ENCODE measurements around the gene BCAS3.
"Not testable (repeated sequence)": the region's sequence is repeated elsewhere in the genome, so short reads cannot be mapped to it uniquely, and the experiment has no call there.

BCAS3 gene

GRCh38 chr17:61420745-61421398, 743.2 kb downstream of the BCAS3 start:
- no peak for DNase-seq

DNA sequence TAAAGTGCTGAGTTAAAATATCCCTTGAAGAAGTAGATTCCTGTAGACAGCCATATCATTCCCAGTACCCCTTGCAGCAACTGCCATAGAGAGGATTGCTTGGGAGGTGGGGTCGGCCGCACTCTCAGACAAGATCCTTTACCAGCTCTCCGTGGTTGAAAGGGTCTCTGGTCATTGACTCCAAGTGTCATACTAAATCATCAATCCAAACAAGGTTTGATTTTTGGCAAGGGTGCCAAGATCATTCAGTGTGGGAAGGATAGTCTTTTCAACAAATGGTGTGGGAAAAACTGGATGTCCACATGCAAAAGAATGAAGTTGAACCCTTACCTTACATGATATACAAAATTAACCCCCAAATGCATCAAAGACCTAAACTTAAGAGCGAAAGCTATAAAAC, 743.8 kb downstream of the BCAS3 start:
- no peak for DNase-seq

DNA sequence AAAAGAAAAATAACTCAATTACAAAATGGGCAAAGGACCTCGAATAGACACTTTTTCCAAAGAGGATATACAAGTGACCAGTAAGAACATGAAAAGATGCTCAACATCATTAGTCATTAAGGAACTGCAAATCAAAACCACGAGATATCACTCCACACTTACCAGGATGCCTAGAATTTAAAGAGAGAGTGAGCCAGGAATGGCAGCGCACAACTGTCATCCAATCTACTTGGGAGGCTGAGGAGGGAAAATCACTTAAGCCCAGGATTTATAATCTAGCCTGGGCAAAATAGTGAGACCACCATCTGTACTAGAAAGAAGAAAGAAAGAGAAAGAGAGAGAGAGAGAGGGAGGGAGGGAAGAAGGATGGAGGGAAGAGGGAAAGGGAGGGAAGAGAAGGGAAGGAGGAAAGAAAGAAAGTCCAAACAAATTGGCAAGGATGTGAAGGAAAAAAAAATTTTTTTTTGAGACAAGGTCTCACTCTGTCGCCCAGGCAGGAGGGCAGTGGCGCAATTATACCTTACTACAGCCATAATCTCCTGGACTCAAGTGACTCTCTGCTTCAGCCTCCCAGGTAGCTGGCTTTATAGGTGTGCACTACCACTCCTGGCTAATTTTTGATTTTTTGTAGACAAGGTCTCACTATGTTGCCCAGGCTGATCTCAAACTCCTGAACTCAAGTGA, 744.6 kb downstream of the BCAS3 start:
- DNase-seq: no peak

- DNase-seq: no peak
These were observed 745.2 kb downstream of the BCAS3 start for GRCh38 chr17:61422869-61423268.

GRCh38 chr17:61423967-61424649, 746.5 kb downstream of the BCAS3 start:
- DNase-seq: no peak

GRCh38 chr17:61425682-61426481, 748.2 kb downstream of the BCAS3 start:
- no peak for DNase-seq

GRCh38 chr17:61426482-61427304, 749.0 kb downstream of the BCAS3 start:
- no peak for DNase-seq

GRCh38 chr17:61427567-61427966, 749.9 kb downstream of the BCAS3 start:
- no peak for DNase-seq

GRCh38 chr17:61429274-61429673, 751.6 kb downstream of the BCAS3 start:
- no peak for DNase-seq

- DNase-seq: not testable (repeated sequence)
These were observed 752.2 kb downstream of the BCAS3 start for GRCh38 chr17:61429831-61430230.

DNA sequence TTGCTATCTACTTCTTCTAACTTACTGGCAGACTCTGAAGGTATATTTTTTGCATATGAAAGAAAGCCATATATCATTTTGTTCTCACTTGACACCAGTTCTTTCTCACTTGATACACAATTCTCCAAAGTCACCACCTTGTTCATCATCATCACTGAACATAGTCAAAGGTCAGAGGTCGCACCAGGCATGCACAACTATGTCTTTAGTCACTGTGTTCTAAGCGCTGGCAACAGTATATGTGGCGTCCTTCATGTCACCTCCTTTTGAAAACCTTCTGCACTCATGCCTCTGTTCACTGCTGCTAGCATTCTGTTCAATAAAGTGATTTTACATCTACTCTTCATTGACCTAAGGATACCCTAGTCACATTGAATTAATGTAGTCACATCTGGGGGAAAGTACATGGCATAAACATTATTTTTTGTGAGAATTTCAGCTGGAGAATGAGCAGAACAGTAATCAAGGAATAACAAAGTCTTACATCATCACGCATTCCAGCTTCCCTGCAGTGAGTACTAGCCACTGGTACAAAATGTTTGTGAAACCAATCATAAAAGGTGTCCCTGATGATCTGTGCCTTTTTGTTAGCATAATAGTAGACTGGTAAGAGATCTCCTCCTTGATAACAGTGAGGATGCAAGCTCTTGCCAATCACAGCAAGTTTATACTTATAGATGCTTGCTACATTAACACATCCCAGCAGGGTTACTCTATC, 754.1 kb downstream of the BCAS3 start:
- no peak for DNase-seq

- DNase-seq: no peak
These were observed 758.6 kb downstream of the BCAS3 start for GRCh38 chr17:61436273-61436672.

DNA sequence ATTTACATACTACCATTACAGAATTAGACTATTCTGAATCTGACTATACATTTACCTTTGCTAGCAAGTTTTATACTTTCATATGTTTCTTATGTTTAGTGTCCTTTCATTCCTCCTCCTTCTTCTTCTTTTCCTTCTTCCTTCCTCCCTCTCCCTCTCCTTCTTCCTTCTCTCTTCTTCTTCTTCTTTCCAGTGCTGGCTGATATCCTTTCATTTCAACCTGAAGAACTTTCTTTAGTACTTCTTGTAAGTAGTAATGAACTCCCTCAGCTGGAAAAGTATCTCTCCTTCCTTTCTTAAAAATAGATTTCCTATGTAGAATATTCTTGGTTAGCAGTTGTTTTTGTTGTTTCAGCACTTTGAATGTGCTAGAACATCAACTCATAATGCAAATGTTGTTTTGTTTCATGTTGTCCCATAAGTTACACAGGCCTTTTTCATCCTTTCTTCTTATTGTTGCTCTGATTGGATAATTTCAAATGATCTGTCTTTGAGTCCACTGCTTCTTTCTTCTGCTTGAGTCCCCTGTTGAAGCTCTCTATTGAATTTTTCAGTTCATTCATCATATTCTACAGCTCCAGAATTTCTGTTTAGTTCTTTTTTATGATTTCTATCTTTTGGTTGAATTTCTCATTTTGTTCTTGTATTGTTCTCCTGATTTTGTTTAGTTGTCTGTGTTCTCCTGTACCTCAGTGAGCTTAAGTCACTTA, 759.5 kb downstream of the BCAS3 start:
- no peak for DNase-seq

- DNase-seq: no peak
These were observed 763.0 kb downstream of the BCAS3 start for GRCh38 chr17:61440697-61441096.

GRCh38 chr17:61441507-61441906, 763.9 kb downstream of the BCAS3 start:
- not testable (repeated sequence) for DNase-seq

DNA sequence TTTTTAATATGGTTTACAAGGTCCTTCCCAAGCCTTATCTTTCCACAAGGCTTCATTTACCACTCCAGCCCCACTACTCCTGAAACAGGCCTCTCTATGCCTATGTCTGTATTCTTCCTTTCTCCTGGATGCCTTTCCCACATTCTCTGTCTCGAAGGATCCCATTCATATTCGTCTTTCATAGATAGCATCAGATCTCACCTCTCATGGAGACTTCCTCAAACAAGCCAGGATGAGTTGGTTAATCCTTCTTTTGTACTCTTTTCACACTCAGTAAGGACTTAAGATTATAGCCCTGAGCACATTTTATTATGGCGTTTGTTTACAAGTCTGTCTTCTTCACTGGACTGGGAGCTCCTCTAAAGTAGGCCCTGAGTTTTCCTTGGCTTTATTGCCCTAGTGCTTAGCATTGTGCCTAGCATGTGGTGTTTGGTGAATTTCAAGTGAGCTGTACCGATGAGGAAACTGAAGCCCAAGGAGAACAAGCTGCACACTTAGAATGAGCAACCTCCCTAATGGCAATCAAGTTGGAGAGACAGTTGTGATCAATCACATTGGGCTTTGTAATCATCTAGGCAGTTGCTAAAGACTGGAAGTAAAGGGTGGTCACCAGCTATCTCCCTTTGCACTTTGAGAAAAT, 764.6 kb downstream of the BCAS3 start:
- no peak for DNase-seq
